Activated CD4-positive, alpha-beta T cell treated with anti-CD3 and anti-CD28 coated beads for 48 hours (primary cell): ENCODE measurements around the gene ESR2.
"Not testable (repeated sequence)": the region's sequence is repeated elsewhere in the genome, so short reads cannot be mapped to it uniquely, and the experiment has no call there.

Experiments used
- DNase-seq: peaks from one replicate; pipeline ENCODE4 v3.0.0-alpha.2; 2020

Gene ESR2

DNA sequence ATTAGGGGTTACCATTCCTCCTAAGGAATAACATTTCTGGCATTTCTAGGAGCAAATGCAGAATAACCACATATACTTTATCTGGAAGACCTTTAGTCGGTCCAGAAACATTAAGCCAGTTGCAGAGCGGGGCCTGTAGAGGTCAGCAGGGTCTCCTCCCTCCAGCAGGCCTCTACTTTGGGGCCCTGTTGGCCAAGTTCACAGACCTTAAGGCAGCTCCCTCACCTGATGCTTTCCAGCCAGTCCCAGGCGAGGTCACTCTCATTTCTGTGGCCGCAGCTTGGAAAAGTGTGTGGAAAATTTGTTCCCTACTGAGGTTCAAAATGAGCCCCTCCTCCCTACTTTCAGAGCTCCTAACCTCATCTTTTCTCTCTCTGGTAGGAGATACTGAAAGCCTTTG is 74.1 kb downstream of the ESR2 start:
- no peak for DNase-seq

DNA sequence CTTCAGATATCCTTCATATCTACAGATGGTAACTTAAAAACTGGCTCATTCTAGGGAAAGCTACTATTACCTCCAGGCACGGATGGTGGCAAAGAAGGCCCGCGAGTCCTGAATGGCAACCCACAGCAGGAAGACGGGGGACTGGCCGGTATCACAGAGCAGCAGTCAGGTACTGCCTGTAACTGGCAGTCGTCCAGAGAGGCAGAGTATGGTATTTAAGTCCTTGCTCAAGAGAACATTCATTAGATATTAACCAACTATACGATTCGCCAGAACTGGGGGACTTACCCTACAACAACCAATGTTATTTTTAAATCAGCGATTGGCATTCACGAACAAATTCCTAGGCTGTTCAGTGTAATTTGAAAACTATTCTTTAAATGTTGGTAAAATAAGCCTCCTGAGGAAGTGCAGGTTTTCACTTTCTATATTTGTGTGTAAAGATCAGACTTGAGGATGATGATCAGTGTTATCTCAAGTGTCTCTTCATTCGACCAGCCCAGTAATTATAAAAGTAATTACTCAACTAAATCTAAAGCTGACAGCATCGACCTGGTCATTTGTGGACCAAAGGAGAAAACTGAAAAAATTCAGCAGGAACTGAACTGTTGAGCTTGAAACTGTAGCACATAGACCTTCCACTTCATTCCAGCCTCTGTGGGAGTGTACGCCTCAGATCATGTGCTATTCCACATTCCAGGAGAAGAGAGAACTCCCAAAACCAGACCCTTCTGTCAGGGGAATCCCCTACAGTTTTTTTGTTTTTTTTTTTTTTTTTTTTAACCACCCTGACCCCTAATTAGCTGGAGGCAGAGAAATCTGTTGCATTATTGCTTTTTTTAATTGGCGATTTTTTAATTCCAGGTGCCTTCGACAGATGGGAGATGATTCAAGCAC is 75.6 kb downstream of the ESR2 start:
- no peak for DNase-seq

DNA sequence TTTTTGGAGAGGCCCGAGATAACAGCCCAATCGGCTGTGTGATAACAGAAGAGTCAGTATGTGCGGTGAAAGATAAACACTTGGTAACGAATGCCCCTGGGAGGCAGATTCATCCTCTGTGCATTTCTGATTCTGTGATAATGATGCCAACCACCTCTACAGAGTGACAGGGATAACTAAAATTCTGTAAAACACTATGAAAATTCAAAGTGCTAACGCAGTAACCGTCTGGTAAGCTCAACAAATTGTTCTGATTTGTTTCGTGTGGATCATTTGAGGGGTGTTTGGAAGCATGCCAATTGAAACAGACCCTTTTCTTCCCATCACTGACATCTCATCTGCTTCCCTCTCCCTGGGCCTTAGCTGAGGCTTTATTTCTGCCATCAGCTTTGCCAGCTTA is 76.3 kb downstream of the ESR2 start:
- no peak for DNase-seq

DNA sequence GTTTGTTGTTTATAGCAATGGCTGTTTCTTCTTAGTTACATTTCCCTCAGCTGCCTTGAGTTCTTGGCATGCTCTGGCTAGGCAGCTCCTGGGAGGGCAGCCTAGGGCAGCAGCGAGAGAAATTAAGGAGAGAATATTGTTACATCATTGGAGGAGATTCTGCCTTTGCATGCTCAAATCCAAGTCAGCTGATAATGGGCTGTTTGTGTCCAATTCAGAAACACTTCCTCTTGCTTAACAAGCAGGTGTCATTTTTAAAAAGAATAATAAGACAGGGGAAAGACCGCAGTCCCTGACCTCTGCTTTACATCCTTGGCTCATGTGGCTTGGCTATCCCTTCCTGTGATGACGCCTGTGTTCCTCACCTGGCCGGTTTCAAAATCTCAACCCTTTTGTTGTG is 76.9 kb downstream of the ESR2 start:
- DNase-seq: no peak

DNA sequence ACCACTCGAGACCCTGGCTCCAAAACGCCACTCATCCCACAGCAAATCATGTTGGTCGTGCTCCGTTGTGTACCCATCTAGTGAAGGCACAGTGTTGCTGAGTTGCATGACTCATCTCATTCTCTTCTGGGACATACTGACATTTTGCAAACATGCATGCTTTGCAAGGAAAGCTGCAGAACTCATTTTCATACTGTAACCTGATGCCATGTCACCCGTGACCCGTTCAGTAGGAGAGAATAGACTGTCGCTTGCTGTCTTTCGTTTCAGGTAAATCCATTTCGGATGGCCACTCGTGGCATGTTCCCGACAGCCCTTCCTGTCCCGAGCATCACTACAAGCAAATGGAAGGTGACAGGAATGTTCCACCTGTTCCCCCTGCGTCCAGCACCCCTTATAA is 78.2 kb downstream of the ESR2 start:
- no peak for DNase-seq

DNA sequence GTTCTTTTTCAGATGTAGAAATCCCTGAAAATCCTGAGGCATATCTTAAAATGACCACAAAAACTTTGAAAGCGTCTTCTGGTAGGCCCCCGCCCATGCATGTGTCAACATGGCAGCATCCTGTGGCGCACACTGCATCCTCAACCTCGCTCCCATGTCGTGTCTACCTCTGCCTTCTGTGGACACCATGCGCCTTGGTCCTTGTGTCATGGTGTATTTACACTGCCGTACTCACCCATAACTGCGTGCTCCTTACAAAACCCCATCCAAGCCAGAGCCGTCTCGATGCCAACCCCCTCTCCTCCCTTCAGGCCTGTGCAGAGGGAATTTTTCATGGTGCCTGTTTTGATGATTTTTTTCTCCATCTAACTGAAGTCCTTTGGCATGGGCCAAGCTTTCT is 78.9 kb downstream of the ESR2 start:
- no peak for DNase-seq

DNA sequence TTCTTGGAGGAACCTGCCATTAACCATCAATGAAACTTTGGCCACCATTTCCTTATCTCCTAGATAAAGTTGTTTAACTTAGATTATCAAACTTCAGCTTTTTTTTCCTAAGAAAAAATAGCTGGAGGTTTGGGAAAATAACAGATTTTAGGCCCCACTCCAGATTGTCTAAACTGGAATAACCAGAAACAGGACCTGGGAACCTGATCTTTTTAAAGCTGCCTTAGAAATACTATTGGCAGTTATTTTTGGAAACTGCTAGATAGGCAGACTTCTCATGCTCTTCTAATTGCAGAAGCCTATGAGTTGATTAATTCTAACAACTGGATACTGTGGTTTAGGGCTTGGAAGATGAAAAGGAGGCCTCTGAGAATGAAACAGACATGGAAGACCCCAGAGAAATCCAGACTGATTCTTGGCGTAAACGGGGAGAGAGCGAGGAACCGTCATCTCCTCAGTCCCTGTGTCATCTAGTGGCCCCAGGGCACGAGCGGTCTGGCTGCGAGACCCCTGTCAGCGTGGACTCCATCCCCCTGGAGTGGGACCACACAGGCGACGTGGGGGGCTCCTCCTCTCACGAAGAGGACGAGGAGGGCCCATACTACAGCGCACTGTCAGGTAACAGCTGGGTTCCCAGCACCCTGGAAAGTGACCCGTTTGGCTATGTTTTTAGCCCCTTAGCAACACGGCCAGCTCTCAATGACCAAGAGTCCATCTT is 80.2 kb downstream of the ESR2 start:
- no peak for DNase-seq

DNA sequence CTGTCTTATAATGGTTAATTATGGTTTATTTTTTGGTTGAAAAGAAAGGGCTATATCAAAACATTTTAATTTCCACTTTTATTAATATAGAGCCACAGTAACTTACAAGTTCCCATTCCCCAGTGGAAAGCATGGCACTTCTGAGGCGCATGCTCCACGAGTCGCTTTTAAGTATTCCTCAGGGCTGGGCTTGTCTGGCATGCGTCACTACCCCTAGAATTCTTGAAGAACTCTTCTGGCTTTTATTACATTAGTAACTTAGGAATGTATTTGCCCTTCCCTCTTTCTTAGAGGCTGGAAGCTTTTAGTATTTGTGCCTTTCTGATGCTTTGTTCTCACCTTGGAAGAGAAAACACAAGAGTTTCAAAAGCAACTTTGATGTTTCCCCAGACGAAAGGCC is 81.1 kb downstream of the ESR2 start:
- no peak for DNase-seq

DNA sequence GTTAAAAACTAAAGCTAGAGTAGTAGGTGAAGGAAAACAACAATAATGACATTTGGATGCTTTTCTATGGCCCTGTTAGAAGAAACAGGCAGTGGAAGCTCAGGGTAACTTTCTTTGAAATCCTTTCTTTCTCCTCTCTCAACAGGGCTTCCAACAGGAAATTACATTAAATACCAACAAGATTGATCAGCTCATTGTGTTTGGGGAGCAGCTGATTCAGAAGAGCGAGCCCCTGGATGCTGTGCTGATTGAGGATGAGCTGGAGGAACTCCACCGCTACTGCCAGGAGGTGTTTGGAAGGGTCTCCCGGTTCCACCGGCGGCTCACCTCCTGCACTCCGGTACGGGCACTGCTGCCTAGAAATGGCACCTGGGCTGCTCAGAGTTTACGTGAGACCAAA is 81.5 kb downstream of the ESR2 start:
- no peak for DNase-seq

DNA sequence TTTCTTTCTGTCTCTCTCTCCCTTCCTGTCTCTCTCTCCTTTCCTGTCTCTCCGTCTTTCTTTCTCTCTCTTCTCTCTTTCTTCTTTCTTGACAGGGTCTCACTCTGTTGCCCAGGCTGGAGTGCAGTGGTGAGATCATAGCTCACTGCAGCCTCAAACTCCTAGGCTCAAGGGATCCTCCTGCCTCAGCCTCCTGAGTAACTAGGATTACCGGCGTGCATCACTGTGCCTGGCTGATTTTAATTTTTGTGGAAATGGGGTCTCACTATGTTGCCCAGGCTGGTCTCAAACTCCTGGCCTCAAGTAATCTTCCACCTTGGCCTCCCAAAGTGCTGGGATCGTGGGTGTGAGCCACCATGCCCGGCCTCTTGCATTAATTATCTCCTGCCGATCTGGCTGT is 83.3 kb downstream of the ESR2 start:
- DNase-seq: not testable (repeated sequence)

DNA sequence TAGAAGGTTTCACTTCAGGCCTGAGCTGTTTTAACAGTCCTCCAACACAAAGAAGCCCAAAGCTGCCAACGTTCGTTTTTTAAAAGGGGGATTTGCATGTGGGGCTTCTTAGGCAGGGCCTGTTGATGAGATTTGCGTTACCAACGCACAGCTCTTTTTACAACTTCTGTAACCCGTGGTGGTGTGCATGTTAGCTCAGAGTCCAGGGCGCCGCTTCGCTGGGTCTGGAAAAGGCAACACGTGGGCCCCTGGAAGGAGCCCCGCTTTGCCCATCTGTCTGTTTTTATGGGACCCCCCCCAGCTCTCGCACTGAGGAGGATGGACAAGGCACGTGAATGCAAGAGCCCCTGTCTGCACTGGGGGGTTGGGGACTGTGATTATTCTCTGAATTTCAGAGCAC is 84.0 kb downstream of the ESR2 start:
- DNase-seq: no peak

DNA sequence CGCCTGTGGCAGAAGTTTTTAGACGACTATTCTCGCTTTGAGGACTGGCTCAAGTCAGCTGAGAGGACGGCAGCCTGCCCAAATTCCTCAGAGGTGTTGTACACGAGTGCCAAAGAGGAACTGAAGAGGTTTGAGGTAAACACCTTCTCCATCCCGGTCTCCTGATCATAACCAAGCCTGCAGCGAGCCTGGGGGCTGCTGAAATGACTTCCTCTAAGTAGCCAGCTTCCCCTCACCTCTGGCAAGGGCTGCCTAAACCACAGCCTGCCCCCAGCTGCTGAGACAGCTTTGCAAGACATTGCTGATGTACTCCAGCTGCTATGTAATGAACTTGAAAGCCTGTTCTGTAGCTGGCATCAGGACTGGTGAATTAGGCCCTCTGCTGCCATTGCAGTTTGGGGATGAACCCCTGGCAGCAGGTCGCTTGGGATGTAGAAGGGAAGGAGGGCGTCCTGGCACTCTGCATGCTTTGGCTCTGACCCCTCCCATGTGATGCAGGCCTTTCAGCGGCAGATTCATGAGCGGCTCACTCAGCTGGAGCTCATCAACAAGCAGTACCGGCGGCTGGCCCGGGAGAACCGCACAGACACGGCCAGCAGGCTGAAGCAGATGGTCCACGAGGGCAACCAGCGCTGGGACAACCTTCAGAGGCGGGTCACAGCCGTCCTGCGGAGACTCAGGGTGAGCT is 84.6 kb downstream of the ESR2 start:
- no peak for DNase-seq

DNA sequence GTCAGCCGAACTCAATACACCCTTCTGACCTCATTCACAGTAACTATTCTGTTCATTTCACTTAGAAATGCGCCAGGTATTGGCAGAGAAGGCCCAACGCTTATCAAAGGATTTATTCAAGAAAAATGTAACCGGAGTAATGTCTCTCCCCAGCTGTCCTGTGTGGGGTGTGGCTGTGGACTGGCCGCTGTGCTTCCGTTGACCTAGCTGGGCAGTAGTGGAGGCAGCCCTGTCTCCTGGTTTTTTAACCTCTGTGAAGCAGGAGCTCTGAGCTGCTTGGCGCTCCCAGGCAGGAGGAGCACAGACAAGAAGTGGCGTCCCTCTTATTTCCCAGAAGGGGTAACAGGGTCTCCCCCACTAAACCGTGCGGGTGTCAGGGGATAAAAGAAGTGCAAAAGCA is 85.2 kb downstream of the ESR2 start:
- no peak for DNase-seq

DNA sequence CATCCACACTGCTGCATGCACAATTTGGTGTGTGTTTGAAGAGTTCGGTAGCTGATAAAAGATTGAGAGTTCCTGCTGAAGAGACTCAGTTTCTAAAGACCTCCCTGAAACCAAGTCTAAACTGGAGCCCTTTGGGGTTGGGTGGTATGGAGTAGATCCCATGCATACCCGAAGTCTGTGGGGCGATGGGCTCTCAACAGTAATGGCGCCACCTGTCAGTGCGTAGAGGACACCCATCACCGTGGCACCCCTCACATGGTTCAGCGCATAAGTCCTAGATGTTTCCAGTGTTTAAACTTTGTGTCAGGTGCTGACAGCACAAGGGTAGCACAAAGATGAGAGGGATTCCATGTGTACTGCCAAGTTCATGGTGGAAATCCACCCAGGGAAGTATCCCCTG is 85.9 kb downstream of the ESR2 start:
- no peak for DNase-seq

DNA sequence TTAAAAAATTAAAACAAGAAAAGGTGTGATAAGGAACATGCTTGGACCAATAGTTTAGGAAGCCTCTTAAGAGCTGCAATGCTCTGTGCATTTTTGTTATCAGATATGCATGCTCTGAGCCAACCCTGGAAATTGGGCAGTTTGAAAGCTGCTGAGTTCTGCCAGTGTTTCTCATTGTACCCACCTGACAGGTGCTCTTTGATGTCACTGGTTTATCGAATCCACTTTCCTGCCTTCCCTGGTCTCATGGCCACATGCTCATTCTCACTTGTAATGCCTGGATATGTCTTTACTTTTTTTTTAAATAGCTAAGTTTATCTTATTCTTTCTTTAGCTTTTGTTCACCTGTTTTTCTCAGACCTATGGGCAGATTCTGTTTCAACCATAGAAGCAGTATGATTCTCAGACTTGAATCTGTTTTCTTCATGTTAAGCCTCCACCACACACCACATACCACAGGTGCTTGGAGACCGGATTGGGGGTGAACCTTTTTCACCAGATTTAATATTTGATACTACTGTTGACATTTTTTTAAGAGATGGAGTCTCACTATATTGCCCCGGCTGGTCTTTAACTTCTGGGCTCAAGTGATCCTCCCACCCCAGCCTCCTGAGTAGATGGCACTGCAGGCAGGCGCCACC is 90.7 kb downstream of the ESR2 start:
- DNase-seq: no peak

DNA sequence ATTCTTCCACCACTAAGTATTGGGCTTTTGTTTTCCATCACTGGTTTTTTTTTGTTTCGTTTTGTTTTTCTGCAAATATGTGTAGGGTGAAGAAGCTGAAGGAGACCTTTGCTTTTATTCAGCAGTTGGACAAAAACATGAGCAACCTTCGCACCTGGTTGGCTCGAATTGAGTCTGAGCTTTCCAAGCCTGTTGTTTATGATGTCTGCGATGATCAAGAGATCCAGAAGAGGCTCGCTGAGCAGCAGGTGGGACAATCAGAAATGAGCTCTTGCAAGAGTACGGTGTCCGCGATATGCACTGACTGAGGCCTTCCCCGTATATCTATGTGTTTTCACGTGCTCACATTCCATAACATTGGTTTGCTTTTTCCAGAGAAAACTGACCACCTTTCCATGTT is 91.5 kb downstream of the ESR2 start:
- no peak for DNase-seq

DNA sequence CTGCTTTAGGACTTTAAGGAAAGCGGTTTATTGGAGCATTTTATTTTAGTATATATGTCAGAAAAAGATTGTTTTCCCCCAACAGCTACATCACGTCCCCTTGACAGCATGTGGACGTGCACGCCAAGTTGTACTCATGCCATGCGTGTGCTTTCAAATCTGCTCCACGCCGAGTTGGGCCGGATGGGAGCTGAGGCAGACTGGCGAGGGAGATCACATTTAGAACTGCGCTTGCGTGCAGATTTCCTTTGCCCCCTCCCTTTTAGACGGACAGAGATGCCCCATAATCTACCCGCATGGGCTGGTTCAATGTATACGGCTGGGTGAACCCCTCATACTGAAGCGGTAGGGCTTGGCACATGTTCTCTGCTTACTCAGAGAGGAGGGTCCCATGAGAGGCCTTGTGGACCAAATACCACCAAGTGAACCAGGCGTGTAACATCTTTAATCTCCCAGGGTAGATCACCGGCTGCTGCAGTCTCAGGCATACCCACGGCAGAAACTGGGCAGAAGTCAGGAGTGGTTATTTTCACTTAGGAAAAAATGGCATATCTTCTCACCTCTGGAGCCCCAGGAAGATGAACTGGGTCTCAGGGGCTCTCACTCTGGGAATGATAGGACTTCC is 92.1 kb downstream of the ESR2 start:
- DNase-seq: no peak

DNA sequence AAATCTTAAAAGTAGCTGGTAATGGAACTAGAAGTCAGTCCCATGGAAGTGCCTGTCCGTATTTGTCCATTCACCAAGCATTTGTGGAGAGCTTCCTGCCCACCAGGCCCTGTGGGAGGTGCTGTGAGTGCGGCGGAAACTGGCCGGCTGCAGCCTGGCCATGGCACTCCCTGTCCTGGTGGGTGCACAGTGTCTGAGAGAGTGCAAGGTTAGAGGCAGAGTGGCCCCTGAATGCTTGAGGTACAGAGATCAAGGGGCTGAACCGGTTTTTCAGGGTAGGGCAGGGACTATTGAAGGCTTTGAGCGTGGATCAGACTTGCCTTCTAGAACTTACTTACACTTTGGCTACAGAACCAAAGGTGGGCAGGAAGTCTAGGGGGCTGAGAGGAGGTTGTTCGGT is 92.9 kb downstream of the ESR2 start:
- DNase-seq: no peak

DNA sequence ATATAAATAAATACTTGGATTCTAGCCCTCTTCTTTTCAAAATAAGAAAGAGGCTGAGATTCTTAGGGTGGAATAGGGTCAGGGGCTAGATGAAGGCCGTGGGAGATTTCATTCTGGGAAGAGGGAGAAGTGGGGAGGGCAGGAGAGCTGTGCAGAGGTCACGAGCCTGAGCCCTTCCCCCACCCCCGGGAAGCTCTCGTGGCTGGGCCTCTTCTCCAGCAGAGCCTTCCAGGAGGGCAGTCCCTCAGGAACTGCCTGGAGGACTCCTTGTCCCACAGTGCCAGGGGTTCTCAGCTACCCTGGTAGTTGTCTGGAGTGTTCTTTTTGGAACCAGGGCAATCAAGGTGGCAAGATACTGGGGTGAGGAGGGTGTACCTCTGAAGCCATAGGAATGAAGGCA is 94.0 kb downstream of the ESR2 start:
- DNase-seq: no peak

DNA sequence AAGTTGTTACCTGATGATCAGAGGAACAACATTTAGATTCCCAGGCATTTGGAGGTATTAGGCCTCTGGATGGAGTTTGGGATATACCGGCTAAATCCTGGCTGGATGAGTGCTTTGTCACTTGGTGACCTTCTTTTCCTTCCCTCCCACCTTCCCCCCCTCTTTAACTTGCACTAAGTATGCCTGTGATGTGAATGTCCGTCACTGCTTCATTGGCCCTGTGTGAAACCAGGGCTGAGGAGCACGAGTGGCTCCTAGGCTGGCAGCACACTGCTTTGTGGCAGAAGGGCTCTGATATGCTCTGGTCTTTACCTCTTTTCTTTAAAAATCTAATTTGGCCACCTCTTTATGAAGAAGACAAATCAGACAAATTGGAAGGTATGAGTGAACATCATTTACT is 95.7 kb downstream of the ESR2 start:
- no peak for DNase-seq

DNA sequence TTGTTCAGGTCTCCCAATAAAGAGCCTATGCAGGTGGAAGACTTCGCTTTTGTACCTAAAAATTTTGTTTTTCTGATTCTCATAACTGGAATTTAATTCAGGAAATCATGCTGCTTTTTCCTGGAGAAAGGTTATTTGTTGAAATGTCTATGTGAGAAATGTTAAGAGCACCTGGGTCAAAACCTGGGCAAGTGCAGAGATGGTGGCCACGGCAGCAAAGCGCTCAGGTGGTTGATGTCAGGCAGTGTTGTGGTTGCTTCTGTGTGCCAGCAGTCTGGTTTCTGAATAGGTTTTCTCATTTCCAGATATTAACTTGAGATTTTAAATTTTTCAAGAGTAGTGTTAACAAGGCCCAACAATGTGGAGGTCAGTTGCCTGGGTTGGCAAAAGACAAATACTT is 96.2 kb downstream of the ESR2 start:
- no peak for DNase-seq

DNA sequence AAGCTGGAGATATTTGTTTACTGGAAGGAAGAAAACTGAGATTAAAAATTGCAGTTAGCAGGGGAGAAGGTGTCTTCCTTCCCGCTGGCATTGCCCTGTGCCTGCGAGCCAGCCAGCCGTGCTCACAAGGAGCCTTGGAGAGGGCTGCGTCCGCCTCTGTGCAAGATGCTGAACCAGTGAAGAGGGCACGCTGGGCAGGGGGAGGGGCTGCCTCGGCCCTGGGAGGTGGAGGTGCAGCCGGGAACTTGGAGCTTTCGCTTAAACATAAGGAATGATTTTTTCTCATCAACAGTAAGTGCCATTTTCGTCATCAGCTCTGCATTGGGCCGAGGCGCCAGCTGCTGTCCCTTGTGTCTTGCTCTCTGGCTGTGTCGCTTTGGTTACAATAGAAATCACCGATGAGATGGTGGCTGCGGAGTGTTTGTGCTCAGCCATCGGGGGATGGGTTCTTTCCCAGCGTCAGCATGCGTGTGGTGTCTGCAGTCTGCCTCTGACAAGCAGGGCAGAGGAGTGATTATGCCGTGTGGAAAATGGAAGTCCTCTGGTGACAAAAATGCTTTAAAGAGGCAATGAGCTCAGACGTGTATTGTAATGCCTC is 97.3 kb downstream of the ESR2 start:
- DNase-seq: peak; percentile 20

DNA sequence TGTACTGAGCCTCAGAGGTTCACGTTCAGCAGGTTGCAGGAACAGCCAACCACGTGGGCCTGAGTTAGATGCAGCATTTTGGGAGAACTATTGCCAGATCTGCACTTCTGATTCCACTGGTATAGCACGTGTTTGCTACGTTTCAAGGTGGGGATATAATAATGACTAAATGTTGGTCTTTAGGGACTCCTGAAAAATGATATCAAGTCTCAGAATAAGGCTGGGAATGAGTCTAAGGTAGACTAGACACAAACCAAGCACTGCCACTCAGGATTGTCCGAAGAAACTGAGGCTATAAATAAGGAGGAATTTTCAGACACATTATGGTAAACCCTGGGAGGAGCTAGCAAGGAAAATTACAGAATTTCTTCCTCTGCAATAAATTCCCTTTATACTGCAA is 98.1 kb downstream of the ESR2 start:
- no peak for DNase-seq
